ENCODE results near the gene KTN1. TPM values are rescaled to one million over a fixed set of nuclear protein-coding genes. Genes with fewer than 3 reads are reported as not detected.

Gene KTN1
- total and polyA plus RNA-seq, 2 experiments from 2014 or later = 124 to 607 TPM

- Mint-ChIP-seq H3K4me1 (peaks cover 37% of the 10 kb centered on the region), H3K4me3 (no peak overlapping the region)
Observed at GRCh38 chr14:55593698-55594097, 13.7 kb downstream of the KTN1 start.

More at GRCh38 chr14:55593698-55594097, 13.7 kb downstream of the KTN1 start:
- Histone ChIP-seq H3K27me3 (ENCODE audit: insufficient read depth) (no peaks in the 10 kb centered on the region), H3K4me2 (peak overlapping the region; percentile 7; the same call in 1 of the 2 replicates), H2AFZ (no peak overlapping the region), H3K4me3 (no peak overlapping the region), H3K9me2 (ENCODE audit: insufficient read depth) (no peaks in the 10 kb centered on the region), H3K4me1 (ENCODE audit: insufficient read depth) (peaks cover 38% of the 10 kb centered on the region), H4K20me1 (replicated peaks; ENCODE audit: insufficient read depth) (peaks cover 9% of the 10 kb centered on the region), H3F3A (replicated peaks; ENCODE audit: low read depth) (no peaks in the 10 kb centered on the region), H3K36me3 (ENCODE audit: insufficient read depth) (no peaks in the 10 kb centered on the region), H3K79me2 (replicated peaks; ENCODE audit: insufficient read depth) (peaks cover 99% of the 10 kb centered on the region), H3K27ac (ENCODE audit: low read depth) (peak overlapping the region; percentile 10; the same call in 1 of the 2 replicates)
- no peak for DNase-seq (ENCODE audit: low spot score)
- peak overlapping the region; percentile 91 for H3K27ac Mint-ChIP-seq
- H3K9me3 Mint-ChIP-seq = peaks cover 3% of the 10 kb centered on the region; the same call in 2 of the 3 replicates
- peaks cover 8% of the 10 kb centered on the region; the same call in 2 of the 3 replicates for H3K36me3 Mint-ChIP-seq (ENCODE audit: low read depth)
- peaks cover 1% of the 10 kb centered on the region for H3K27me3 Mint-ChIP-seq (ENCODE audit: insufficient read depth, low read depth, poor library complexity)
- TF ChIP-seq EZH2phosphoT487 (IDR thresholded peaks at IDR 0.05; ENCODE audit: unreplicated experiment) = no peak
- TF ChIP-seq POLR2AphosphoS5 (IDR thresholded peaks at IDR 0.05; ENCODE audit: low read depth) = no peak
- TF ChIP-seq JUNB (IDR thresholded peaks at IDR 0.05; ENCODE audit: unreplicated experiment) = no peak
- no peak for TF ChIP-seq EZH2 (IDR thresholded peaks at IDR 0.05; ENCODE audit: low read depth, unreplicated experiment)
- TF ChIP-seq CREB1 (CRISPR knock-in tag; IDR thresholded peaks at IDR 0.05; ENCODE audit: low read depth) = no peak
- TF ChIP-seq ZNF462 (CRISPR knock-in tag; IDR thresholded peaks at IDR 0.05) = no peak
- TF ChIP-seq, protein P1, sequence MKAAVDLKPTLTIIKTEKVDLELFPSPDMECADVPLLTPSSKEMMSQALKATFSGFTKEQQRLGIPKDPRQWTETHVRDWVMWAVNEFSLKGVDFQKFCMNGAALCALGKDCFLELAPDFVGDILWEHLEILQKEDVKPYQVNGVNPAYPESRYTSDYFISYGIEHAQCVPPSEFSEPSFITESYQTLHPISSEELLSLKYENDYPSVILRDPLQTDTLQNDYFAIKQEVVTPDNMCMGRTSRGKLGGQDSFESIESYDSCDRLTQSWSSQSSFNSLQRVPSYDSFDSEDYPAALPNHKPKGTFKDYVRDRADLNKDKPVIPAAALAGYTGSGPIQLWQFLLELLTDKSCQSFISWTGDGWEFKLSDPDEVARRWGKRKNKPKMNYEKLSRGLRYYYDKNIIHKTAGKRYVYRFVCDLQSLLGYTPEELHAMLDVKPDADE (IDR thresholded peaks at IDR 0.05) = no peak
- TF ChIP-seq, protein P2, sequence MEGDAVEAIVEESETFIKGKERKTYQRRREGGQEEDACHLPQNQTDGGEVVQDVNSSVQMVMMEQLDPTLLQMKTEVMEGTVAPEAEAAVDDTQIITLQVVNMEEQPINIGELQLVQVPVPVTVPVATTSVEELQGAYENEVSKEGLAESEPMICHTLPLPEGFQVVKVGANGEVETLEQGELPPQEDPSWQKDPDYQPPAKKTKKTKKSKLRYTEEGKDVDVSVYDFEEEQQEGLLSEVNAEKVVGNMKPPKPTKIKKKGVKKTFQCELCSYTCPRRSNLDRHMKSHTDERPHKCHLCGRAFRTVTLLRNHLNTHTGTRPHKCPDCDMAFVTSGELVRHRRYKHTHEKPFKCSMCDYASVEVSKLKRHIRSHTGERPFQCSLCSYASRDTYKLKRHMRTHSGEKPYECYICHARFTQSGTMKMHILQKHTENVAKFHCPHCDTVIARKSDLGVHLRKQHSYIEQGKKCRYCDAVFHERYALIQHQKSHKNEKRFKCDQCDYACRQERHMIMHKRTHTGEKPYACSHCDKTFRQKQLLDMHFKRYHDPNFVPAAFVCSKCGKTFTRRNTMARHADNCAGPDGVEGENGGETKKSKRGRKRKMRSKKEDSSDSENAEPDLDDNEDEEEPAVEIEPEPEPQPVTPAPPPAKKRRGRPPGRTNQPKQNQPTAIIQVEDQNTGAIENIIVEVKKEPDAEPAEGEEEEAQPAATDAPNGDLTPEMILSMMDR (conservative IDR thresholded peaks at IDR 0.05; ENCODE audit: low read depth in 2 of 2) = no peak
- no peak for TF ChIP-seq ZNF114 (CRISPR knock-in tag; IDR thresholded peaks at IDR 0.05)
- ATAC-seq = no peak
